Naive thymus-derived CD8-positive, alpha-beta T cell (primary cell): ENCODE data around the gene CIDEA. TPM values are rescaled to one million over a fixed set of nuclear protein-coding genes. Genes with fewer than 3 reads are reported as not detected.

Experiments used
- ATAC-seq, 2 donors: fragments of 150-1000 bp; cut with Tn5 transposase in 1 of 2; sonication (Bioruptor Pico), chemical (Tn5 transposase) in 1 of 2; 1 replicate in 1 of 2; 2 replicates in 1 of 2; pipeline ENCODE4 v1.10.0; 2021; ENCODE audit warnings: mild to moderate bottlenecking in 2 of 2, moderate library complexity in 2 of 2
- POLR2A ChIA-PET: fragments of 350-600 bp; sonication (Branson Sonifier 250); formaldehyde crosslinking; loops from one replicate; lab custom pipeline; 2021; ENCODE audit warnings: antibody characterized with exemption; lab: Charles Lee
- DNase-seq, 10 donors: peaks; one replicate each; pipeline versions ENCODE4 v3.0.0 to v3.0.0-alpha.2; 2020 to 2022
- H3K27ac Mint-ChIP-seq, 10 donors: one replicate each; pipeline ENCODE4 v1.8.0; 2020 to 2022; ENCODE audit warnings: mild to moderate bottlenecking in 10 of 10, mixed read lengths in 10 of 10, moderate library complexity in 4 of 10, inconsistent platforms in 1 of 10
- H3K27me3 Mint-ChIP-seq, 5 donors: one replicate each; pipeline ENCODE4 v1.8.0; 2021 to 2022; ENCODE audit warnings: mixed read lengths in 5 of 5
- H3K36me3 Mint-ChIP-seq, 3 donors: one replicate each; pipeline ENCODE4 v1.8.0; 2020 to 2022; ENCODE audit warnings: mixed read lengths in 3 of 3, mild to moderate bottlenecking in 2 of 3, inconsistent platforms in 1 of 3
- H3K4me1 Mint-ChIP-seq, 4 donors: one replicate each; pipeline ENCODE4 v1.8.0; 2021 to 2022; ENCODE audit warnings: mixed read lengths in 4 of 4
- H3K4me3 Mint-ChIP-seq, 10 donors: one replicate each; pipeline ENCODE4 v1.8.0; 2020 to 2022; ENCODE audit warnings: mild to moderate bottlenecking in 10 of 10, mixed read lengths in 10 of 10, moderate library complexity in 6 of 10, inconsistent platforms in 1 of 10
- H3K9me3 Mint-ChIP-seq, 9 donors: one replicate each; pipeline ENCODE4 v1.8.0; 2020 to 2022; ENCODE audit warnings: mixed read lengths in 9 of 9, mild to moderate bottlenecking in 3 of 9, inconsistent platforms in 1 of 9, moderate library complexity in 1 of 9
- polyA plus RNA-seq, 3 donors: library from polyadenylated mRNA; unstranded; fragments of 300-500 nt; fragmentation: Illumina TruSeq; gene quantifications; one replicate each; pipeline ENCODE4 v1.2.3, GENCODE V29; 2021
- total RNA-seq, 8 experiments: library from RNA in 2 of 8; stranded (reverse) in 2 of 8; gene quantifications; one replicate each; pipeline ENCODE4 v1.2.3 and lab custom pipeline; 2021 to 2026

The CIDEA gene
- total and polyA plus RNA-seq, 5 experiments from 2014 or later, result not detected

- H3K27ac Mint-ChIP-seq, result no peak overlapping the region
- no peaks in the 10 kb centered on the region for H3K4me1 Mint-ChIP-seq
- POLR2A ChIA-PET, result no interaction called here
- ATAC-seq, result no peak
- no peaks in the 10 kb centered on the region for H3K36me3 Mint-ChIP-seq
- H3K4me3 Mint-ChIP-seq, result no peak overlapping the region
- peaks cover 8 to 27% (median 12%) of the 10 kb centered on the region in 5 donors for H3K27me3 Mint-ChIP-seq
- H3K9me3 Mint-ChIP-seq, result peaks cover 0 to 2% (median 0%) of the 10 kb centered on the region in 9 donors
- DNase-seq, result no peak
Measured at GRCh38 chr18:12299862-12300261, 45.7 kb downstream of the CIDEA start.

GRCh38 chr18:12301263-12302005 is 47.3 kb downstream of the CIDEA start:
- H3K27me3 Mint-ChIP-seq, result peaks cover 11 to 43% (median 23%) of the 10 kb centered on the region in 5 donors
- ATAC-seq, result no peak
- DNase-seq, result no peak
- peaks cover 0 to 2% (median 0%) of the 10 kb centered on the region in 9 donors for H3K9me3 Mint-ChIP-seq
- POLR2A ChIA-PET, result no interaction called here
- peaks cover 0 to 3% (median 0%) of the 10 kb centered on the region in 3 donors for H3K36me3 Mint-ChIP-seq
- no peak overlapping the region for H3K4me3 Mint-ChIP-seq
- no peak overlapping the region for H3K27ac Mint-ChIP-seq
- H3K4me1 Mint-ChIP-seq, result peaks cover 0 to 6% (median 3%) of the 10 kb centered on the region in 4 donors

DNA sequence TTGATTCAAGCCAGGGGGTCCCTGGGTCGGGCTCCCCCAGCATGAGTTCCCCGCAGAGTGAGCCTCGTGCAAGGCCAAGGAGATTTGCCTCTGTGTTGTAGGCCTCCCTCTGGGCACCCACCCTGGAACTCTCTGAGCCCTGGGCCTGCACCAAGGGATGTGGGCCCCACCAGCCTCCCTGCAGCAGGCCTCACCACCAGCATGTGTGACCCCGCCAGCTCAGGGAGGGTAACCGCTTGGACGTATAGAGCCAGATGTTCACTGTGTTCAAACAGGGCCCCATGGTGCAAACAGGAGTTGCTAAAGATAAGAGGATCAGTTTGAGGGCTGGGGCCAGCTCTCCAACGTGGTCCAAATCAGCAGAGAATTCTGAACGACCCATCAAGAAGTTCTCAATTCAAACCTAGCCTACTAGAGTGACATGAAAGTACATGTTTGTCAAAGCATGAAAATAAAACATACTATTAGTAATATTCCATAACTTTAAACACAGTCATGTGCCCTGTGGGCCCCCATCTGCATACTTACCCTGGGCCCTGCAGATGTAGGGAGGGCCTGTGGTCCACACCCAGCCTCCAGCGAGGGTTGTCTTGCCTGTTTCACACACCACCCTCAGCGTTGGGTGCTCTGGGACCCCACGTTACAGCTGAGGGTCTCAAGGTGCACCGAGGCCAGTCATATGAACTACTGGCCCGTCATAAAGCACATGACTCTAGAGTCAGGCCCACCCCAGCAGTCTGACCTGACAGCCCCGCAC is 48.4 kb downstream of the CIDEA start:
- ATAC-seq, result no peak
- Mint-ChIP-seq H3K9me3 (peaks cover 0 to 2% (median 0%) of the 10 kb centered on the region in 9 donors), H3K27me3 (peaks cover 15 to 54% (median 33%) of the 10 kb centered on the region in 5 donors), H3K27ac (no peak overlapping the region), H3K4me1 (peaks cover 3 to 17% (median 14%) of the 10 kb centered on the region in 4 donors), H3K4me3 (no peak overlapping the region), H3K36me3 (peaks cover 0 to 3% (median 0%) of the 10 kb centered on the region in 3 donors)
- no peak for DNase-seq
- POLR2A ChIA-PET, result no interaction called here

- DNase-seq (no peak), ATAC-seq (no peak)
- Mint-ChIP-seq H3K4me3 (peak overlapping the region in 1 of 10 donors; percentile 33), H3K27me3 (peaks cover 19 to 60% (median 37%) of the 10 kb centered on the region in 5 donors), H3K27ac (no peak overlapping the region), H3K4me1 (peaks cover 3 to 22% (median 15%) of the 10 kb centered on the region in 4 donors), H3K9me3 (peaks cover 0 to 2% (median 0%) of the 10 kb centered on the region in 9 donors), H3K36me3 (peaks cover 0 to 5% (median 0%) of the 10 kb centered on the region in 3 donors)
- POLR2A ChIA-PET, result no interaction called here
Measured at GRCh38 chr18:12304351-12305210, 50.4 kb downstream of the CIDEA start.

GRCh38 chr18:12305211-12305610 is 51.0 kb downstream of the CIDEA start:
- no peak for ATAC-seq
- Mint-ChIP-seq H3K27ac (no peak overlapping the region), H3K27me3 (peaks cover 21 to 63% (median 40%) of the 10 kb centered on the region in 5 donors), H3K36me3 (peaks cover 0 to 6% (median 0%) of the 10 kb centered on the region in 3 donors), H3K4me3 (no peak overlapping the region), H3K4me1 (peaks cover 3 to 25% (median 15%) of the 10 kb centered on the region in 4 donors), H3K9me3 (peaks cover 0 to 6% (median 0%) of the 10 kb centered on the region in 9 donors)
- POLR2A ChIA-PET, result no interaction called here
- DNase-seq, result no peak

DNA sequence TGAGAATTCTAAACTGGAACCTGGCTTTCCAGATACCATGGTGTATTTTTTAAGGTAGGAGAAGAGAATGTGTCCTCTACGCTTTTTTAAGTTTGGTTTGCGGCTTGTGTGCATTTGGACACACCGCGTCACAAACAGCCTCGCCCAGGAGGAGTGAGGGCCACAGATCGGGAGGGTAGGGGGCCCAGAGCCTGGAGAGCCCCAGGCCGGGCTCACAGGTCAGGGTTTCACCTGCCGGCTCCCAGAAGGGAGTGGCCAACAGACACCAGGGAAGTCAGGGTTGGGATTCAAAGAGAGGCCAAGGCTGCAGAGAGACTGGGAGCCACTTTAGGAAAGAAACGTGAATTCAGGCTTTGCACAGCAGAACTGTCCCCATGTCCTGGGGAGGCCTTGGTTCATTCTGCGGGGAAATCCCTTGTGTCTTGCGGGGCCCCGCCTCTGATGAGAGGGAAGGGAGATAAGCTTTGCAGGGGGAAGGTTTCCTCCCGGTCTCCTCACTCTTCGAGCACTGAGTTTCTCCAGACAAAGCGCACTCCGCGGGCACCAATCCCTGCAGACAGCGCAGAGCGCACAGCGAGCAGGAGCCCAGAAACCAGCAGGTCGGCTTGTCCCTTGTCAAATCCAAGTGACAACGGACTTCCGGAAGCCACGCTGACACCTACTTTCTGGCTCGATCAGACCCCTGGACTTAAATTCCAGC is 51.9 kb downstream of the CIDEA start:
- no peak overlapping the region for H3K27ac Mint-ChIP-seq
- POLR2A ChIA-PET, result no interaction called here
- peaks cover 0 to 12% (median 2%) of the 10 kb centered on the region in 9 donors for H3K9me3 Mint-ChIP-seq
- ATAC-seq (no peak), DNase-seq (no peak)
- H3K4me3 Mint-ChIP-seq, result peak overlapping the region in 6 of 10 donors; percentile 68 to 90 (median 78)
- H3K4me1 Mint-ChIP-seq, result peaks cover 3 to 25% (median 15%) of the 10 kb centered on the region in 4 donors
- H3K36me3 Mint-ChIP-seq, result peaks cover under 1 to 6% (median 5%) of the 10 kb centered on the region in 3 donors
- peaks cover 19 to 57% (median 40%) of the 10 kb centered on the region in 5 donors for H3K27me3 Mint-ChIP-seq

DNA sequence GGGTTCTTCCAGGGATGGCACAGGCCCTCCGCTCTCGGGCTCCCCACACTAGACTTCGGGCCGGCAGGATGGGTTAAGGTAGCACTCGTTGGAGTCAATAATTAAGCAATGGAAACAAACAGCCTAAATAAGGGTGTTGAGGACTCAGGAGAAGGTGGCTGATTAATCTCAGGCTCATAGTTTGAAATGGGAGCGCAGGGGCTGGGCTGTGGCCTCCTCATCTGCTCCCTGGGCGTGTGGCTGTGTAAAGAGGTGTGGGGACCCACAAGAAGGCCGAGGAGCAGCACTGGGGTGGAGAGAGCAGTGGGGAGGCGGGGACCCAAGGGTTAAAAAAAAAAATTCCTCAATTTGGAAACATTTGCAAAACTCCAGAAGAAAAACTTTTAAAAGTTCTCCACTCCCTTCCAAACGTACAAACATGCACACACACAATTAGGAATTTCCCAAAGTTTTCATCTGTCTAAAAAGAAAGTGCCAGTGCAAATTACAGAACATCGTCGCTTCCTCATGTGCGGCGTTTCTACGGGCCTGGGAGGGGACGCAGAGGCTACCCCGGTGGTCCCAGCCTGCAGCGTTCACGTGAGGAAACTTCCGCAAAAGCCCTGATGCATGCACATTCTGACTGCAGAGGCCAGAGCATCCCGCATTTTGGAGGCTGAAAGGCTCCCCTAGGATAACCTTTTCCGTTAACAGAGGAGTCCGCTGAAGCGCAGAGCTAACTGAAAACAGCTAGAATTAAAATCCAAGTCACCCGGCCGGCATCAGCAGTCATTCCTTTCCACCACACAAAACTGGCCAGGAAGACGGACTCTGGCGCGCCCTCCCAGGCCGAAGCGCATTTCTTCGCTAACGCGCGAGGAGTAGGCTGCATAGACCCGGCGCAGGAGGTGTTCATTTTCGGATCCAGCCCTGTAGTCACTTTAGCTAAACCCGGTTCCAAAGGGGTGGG is 52.9 kb downstream of the CIDEA start:
- peaks cover 20 to 56% (median 40%) of the 10 kb centered on the region in 5 donors for H3K27me3 Mint-ChIP-seq

GRCh38 chr18:12307701-12308385 is 53.7 kb downstream of the CIDEA start, which contains the start of gene TUBB6:
Gene TUBB6 (plus strand): TSS chr18:12308241. CDS start chr18:12308293, 52 bp downstream.
- POLR2A ChIA-PET, result interaction anchor here (1.0 kb wide), 1 partner anchor 69 kb away, joined by 3 read pairs; the partner anchor contains the start of gene AFG3L2
- DNase-seq, result peak in 1 of 10 donors; percentile 30

More for the DNA sequence above, 52.9 kb downstream of the CIDEA start:
- DNase-seq (no peak), ATAC-seq (no peak)
- Mint-ChIP-seq H3K36me3 (peaks cover 6 to 12% (median 7%) of the 10 kb centered on the region in 3 donors), H3K4me3 (peak overlapping the region; percentile 57 to 90 (median 78)), H3K9me3 (peaks cover 0 to 22% (median 8%) of the 10 kb centered on the region in 9 donors), H3K27ac (no peak overlapping the region), H3K4me1 (peaks cover 3 to 25% (median 15%) of the 10 kb centered on the region in 4 donors)
- POLR2A ChIA-PET, result no interaction called here

DNA sequence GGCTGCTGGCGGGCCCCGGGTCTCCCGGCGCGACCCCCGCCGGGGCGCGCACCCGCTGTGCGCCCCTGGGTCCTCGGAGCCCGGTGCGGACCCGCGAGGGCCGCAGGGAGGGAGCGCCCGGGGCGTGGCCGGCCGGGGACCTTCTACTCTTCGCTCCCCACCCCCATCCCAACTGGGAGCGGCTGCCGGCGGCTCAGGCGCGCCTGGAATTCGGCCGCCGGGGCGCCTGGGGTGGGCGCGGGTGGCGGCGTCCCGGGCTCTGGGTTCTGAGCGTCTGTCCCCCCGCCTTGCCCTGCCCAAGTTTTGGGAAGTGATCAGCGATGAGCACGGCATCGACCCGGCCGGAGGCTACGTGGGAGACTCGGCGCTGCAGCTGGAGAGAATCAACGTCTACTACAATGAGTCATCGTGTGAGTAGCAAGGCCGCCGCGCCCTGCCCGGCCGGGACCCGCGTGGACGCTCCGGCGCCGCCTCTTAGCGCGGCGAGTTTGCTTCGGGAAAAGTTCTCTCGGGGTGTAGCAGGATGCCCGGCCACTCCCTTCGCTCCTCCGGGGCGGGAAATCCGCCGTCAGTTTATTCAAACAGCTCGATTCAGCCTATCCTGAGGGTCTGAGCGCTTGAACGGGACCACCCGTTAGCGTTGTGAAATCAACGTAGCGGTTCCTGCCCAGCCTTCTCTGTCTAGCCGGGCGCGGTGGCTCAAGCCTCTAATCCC is 54.4 kb downstream of the CIDEA start:
- H3K4me1 Mint-ChIP-seq, result peaks cover 3 to 32% (median 15%) of the 10 kb centered on the region in 4 donors

More at GRCh38 chr18:12307701-12308385, 53.7 kb downstream of the CIDEA start, which contains the start of gene TUBB6:
- Mint-ChIP-seq H3K4me3 (peak within 1 kb of the TSS; percentile 57 to 90 (median 78)), H3K4me1 (peaks cover 3 to 25% (median 15%) of the 10 kb centered on the region in 4 donors), H3K36me3 (peaks cover 6 to 13% (median 10%) of the 10 kb centered on the region in 3 donors), H3K27ac (no peak within 1 kb of the TSS), H3K9me3 (peaks cover 0 to 28% (median 8%) of the 10 kb centered on the region in 9 donors), H3K27me3 (peaks cover 20 to 55% (median 40%) of the 10 kb centered on the region in 5 donors)
- ATAC-seq, result peak; percentile 46 to 71

More for the DNA sequence above, 54.4 kb downstream of the CIDEA start:
- peak in 1 of 10 donors; percentile 11 for DNase-seq
- H3K27ac Mint-ChIP-seq, result no peak overlapping the region
- POLR2A ChIA-PET, result interaction anchor here (1.0 kb wide), 1 partner anchor 68 kb away, joined by 3 read pairs; the partner anchor contains the start of gene AFG3L2
- H3K9me3 Mint-ChIP-seq, result peaks cover 0 to 35% (median 11%) of the 10 kb centered on the region in 9 donors
- peaks cover 22 to 55% (median 40%) of the 10 kb centered on the region in 5 donors for H3K27me3 Mint-ChIP-seq
- peak in 1 of 2 donors; percentile 64 for ATAC-seq
- peaks cover 6 to 13% (median 10%) of the 10 kb centered on the region in 3 donors for H3K36me3 Mint-ChIP-seq
- peak overlapping the region in 8 of 10 donors; percentile 11 to 80 (median 46) for H3K4me3 Mint-ChIP-seq
